ENCODE data around the gene RANGAP1. TPM values are rescaled to one million over a fixed set of nuclear protein-coding genes. Genes with fewer than 3 reads are reported as not detected.

The RANGAP1 gene
- total and polyA plus RNA-seq, 2 donors (not counting 1 experiment from before 2014, with no cell fraction given), result 37.2 to 59.9 TPM

- H3K9ac ChIP-seq (ENCODE audit: insufficient read depth, low read length), result no peak overlapping the region
- H3K27ac ChIP-seq (ENCODE audit: insufficient read depth, low read length), result no peak overlapping the region
- peaks cover 3% of the 10 kb centered on the region for H3K36me3 ChIP-seq (ENCODE audit: control insufficient read depth, insufficient read depth, low read length)
- DNase-seq (ENCODE audit: low read depth in 2 of 2), result no peak
- no peaks in the 10 kb centered on the region for H3K4me1 ChIP-seq (ENCODE audit: control insufficient read depth, extremely low read depth, insufficient read depth, low read length)
- no peaks in the 10 kb centered on the region for H3K79me2 ChIP-seq (ENCODE audit: control insufficient read depth, insufficient read depth, low read length)
- H2AFZ ChIP-seq (ENCODE audit: low read length), result no peak overlapping the region
- H3K4me3 ChIP-seq (replicated peaks in 1 of 4; ENCODE audit: control extremely low read depth in 1 of 4, insufficient read depth in 1 of 4, low read depth in 3 of 4, low read length in 4 of 4), result no peak overlapping the region
- no peaks in the 10 kb centered on the region for H3K27me3 ChIP-seq (ENCODE audit: control insufficient read depth, insufficient read depth, low read length)
- no peaks in the 10 kb centered on the region for H3K9me3 ChIP-seq (ENCODE audit: control insufficient read depth, insufficient read depth, low read depth, low read length)
- no peak for TF ChIP-seq EZH2 (IDR thresholded peaks at IDR 0.05; ENCODE audit: low read length, missing control alignments)
- TF ChIP-seq CTCF (conservative IDR thresholded peaks at IDR 0.05 in 1 of 2, IDR thresholded peaks at IDR 0.05 in 1 of 2; ENCODE audit: low read depth in 1 of 2, low read length in 2 of 2), result no peak
- no peaks in the 10 kb centered on the region for H4K20me1 ChIP-seq (ENCODE audit: control insufficient read depth, extremely low read depth, insufficient read depth, low read length)
- no peak overlapping the region for H3K4me2 ChIP-seq (ENCODE audit: extremely low read depth, insufficient read depth, low read length)
Measured at GRCh38 chr22:41234815-41235695, 50.9 kb downstream of the RANGAP1 start.

GRCh38 chr22:41231369-41231768 lies 54.6 kb downstream of the RANGAP1 start:
- Histone ChIP-seq H3K4me2 (ENCODE audit: extremely low read depth, insufficient read depth, low read length) (no peak overlapping the region), H3K27me3 (ENCODE audit: control insufficient read depth, insufficient read depth, low read length) (no peaks in the 10 kb centered on the region), H3K4me1 (ENCODE audit: control insufficient read depth, extremely low read depth, insufficient read depth, low read length) (no peaks in the 10 kb centered on the region), H4K20me1 (ENCODE audit: control insufficient read depth, extremely low read depth, insufficient read depth, low read length) (no peaks in the 10 kb centered on the region), H3K79me2 (ENCODE audit: control insufficient read depth, insufficient read depth, low read length) (no peaks in the 10 kb centered on the region), H3K9me3 (ENCODE audit: control insufficient read depth, insufficient read depth, low read depth, low read length) (no peaks in the 10 kb centered on the region), H3K36me3 (ENCODE audit: control insufficient read depth, insufficient read depth, low read length) (peaks cover 10% of the 10 kb centered on the region), H2AFZ (ENCODE audit: low read length) (no peak overlapping the region), H3K4me3 (replicated peaks in 1 of 4; ENCODE audit: control extremely low read depth in 1 of 4, insufficient read depth in 1 of 4, low read depth in 3 of 4, low read length in 4 of 4) (no peak overlapping the region), H3K27ac (ENCODE audit: insufficient read depth, low read length) (no peak overlapping the region), H3K9ac (ENCODE audit: insufficient read depth, low read length) (no peak overlapping the region)
- no peak for DNase-seq (ENCODE audit: low read depth in 2 of 2)
- TF ChIP-seq CTCF (conservative IDR thresholded peaks at IDR 0.05 in 1 of 2, IDR thresholded peaks at IDR 0.05 in 1 of 2; ENCODE audit: low read depth in 1 of 2, low read length in 2 of 2) (no peak), EZH2 (IDR thresholded peaks at IDR 0.05; ENCODE audit: low read length, missing control alignments) (no peak)

- no peaks in the 10 kb centered on the region for H3K4me1 ChIP-seq (ENCODE audit: control insufficient read depth, extremely low read depth, insufficient read depth, low read length)
- no peak overlapping the region for H3K4me3 ChIP-seq (replicated peaks in 1 of 4; ENCODE audit: control extremely low read depth in 1 of 4, insufficient read depth in 1 of 4, low read depth in 3 of 4, low read length in 4 of 4)
- no peak for DNase-seq (ENCODE audit: low read depth in 2 of 2)
- no peak overlapping the region for H3K27ac ChIP-seq (ENCODE audit: insufficient read depth, low read length)
- no peak overlapping the region for H3K9ac ChIP-seq (ENCODE audit: insufficient read depth, low read length)
- H3K9me3 ChIP-seq (ENCODE audit: control insufficient read depth, insufficient read depth, low read depth, low read length), result no peaks in the 10 kb centered on the region
- H3K27me3 ChIP-seq (ENCODE audit: control insufficient read depth, insufficient read depth, low read length), result no peaks in the 10 kb centered on the region
- TF ChIP-seq EZH2 (IDR thresholded peaks at IDR 0.05; ENCODE audit: low read length, missing control alignments), result no peak
- TF ChIP-seq CTCF (conservative IDR thresholded peaks at IDR 0.05 in 1 of 2, IDR thresholded peaks at IDR 0.05 in 1 of 2; ENCODE audit: low read depth in 1 of 2, low read length in 2 of 2), result no peak
- no peak overlapping the region for H2AFZ ChIP-seq (ENCODE audit: low read length)
- H4K20me1 ChIP-seq (ENCODE audit: control insufficient read depth, extremely low read depth, insufficient read depth, low read length), result no peaks in the 10 kb centered on the region
- no peak overlapping the region for H3K4me2 ChIP-seq (ENCODE audit: extremely low read depth, insufficient read depth, low read length)
- H3K36me3 ChIP-seq (ENCODE audit: control insufficient read depth, insufficient read depth, low read length), result peaks cover 13% of the 10 kb centered on the region
- no peaks in the 10 kb centered on the region for H3K79me2 ChIP-seq (ENCODE audit: control insufficient read depth, insufficient read depth, low read length)
Measured at GRCh38 chr22:41230401-41230785, 55.6 kb downstream of the RANGAP1 start.
